Liver (tissue), 9 donors: ENCODE measurements around the gene KTN1. TPM values are rescaled to one million over a fixed set of nuclear protein-coding genes. Genes with fewer than 3 reads are reported as not detected.

Source experiments
- DNase-seq: peaks from one replicate; pipeline ENCODE4 v3.0.0-alpha.2; 2017; ENCODE audit warnings: low spot score
- H3K27ac ChIP-seq, 2 donors: one replicate each; pipeline ENCODE4 v1.7.0; 2013; ENCODE audit warnings: inconsistent platforms in 2 of 2, low read length in 2 of 2, control low read depth in 1 of 2, low read depth in 1 of 2, mild to moderate bottlenecking in 1 of 2
- H3K27me3 ChIP-seq, 4 donors: one replicate each; pipeline versions ENCODE4 v1.6.1 to v1.7.0; 2013; ENCODE audit warnings: low read length in 3 of 4, inconsistent platforms in 1 of 4, mild to moderate bottlenecking in 1 of 4, moderate library complexity in 1 of 4; ENCODE audit not compliant: control insufficient read depth in 4 of 4, insufficient read depth in 4 of 4
- H3K36me3 ChIP-seq, 4 donors: one replicate each; pipeline versions ENCODE4 v1.6.1 to v1.7.0; 2013; ENCODE audit warnings: low read length in 3 of 4, mild to moderate bottlenecking in 3 of 4, low read depth in 1 of 4, moderate library complexity in 1 of 4; ENCODE audit not compliant: control insufficient read depth in 4 of 4, insufficient read depth in 3 of 4
- H3K4me1 ChIP-seq, 4 donors: one replicate each; pipeline versions ENCODE4 v1.6.1 to v1.7.0; 2013; ENCODE audit warnings: low read length in 3 of 4, mild to moderate bottlenecking in 3 of 4, moderate library complexity in 1 of 4; ENCODE audit not compliant: control insufficient read depth in 4 of 4, insufficient read depth in 4 of 4
- H3K4me3 ChIP-seq, 3 donors: one replicate each; pipeline versions ENCODE4 v1.6.1 to v1.7.0; 2013; ENCODE audit warnings: low read length in 3 of 3, control low read depth in 1 of 3, low read depth in 1 of 3, mild to moderate bottlenecking in 1 of 3
- H3K9ac ChIP-seq, 2 donors: one replicate each; pipeline ENCODE4 v1.7.0; 2013; ENCODE audit warnings: low read length in 2 of 2, mild to moderate bottlenecking in 2 of 2, moderate library complexity in 2 of 2, control low read depth in 1 of 2, low read depth in 1 of 2
- H3K9me3 ChIP-seq, 4 donors: one replicate each; pipeline versions ENCODE4 v1.6.1 to v1.7.0; 2013; ENCODE audit warnings: low read length in 3 of 4; ENCODE audit not compliant: control insufficient read depth in 4 of 4
- ATF3 ChIP-seq: IDR thresholded peaks from 2 replicates; pipeline ENCODE4 v1.6.1; 2016; ENCODE audit warnings: antibody characterized with exemption
- EGR1 ChIP-seq, 2 donors: IDR thresholded peaks; 2 replicates each; pipeline ENCODE4 v1.6.1; 2016 to 2018; ENCODE audit warnings: antibody characterized with exemption in 2 of 2, low read depth in 2 of 2
- FOXA1 ChIP-seq: IDR thresholded peaks from 2 replicates; pipeline ENCODE4 v1.6.1; 2016; ENCODE audit warnings: antibody characterized with exemption
- HNF4A ChIP-seq, 2 donors: conservative IDR thresholded peaks; 2 replicates each; pipeline ENCODE4 v1.6.1; 2016; ENCODE audit warnings: antibody characterized with exemption in 2 of 2, mild to moderate bottlenecking in 2 of 2
- HNF4G ChIP-seq: IDR thresholded peaks from 2 replicates; pipeline ENCODE4 v1.6.1; 2016; ENCODE audit warnings: antibody characterized with exemption
- JUND ChIP-seq, 2 donors: IDR thresholded peaks; 2 replicates each; pipeline ENCODE4 v1.6.1; 2016; ENCODE audit warnings: antibody characterized with exemption in 2 of 2
- MAX ChIP-seq: IDR thresholded peaks from 2 replicates; pipeline ENCODE4 v1.6.1; 2016; ENCODE audit warnings: antibody characterized with exemption
- NR2F2 ChIP-seq: IDR thresholded peaks from 2 replicates; pipeline ENCODE4 v1.6.1; 2016; ENCODE audit warnings: antibody characterized with exemption
- RAD21 ChIP-seq, 2 donors: IDR thresholded peaks; 2 replicates each; pipeline ENCODE4 v1.6.1; 2016; ENCODE audit warnings: antibody characterized with exemption in 2 of 2, mild to moderate bottlenecking in 2 of 2
- REST ChIP-seq: IDR thresholded peaks from 2 replicates; pipeline ENCODE4 v1.6.1; 2016; ENCODE audit warnings: antibody characterized with exemption, mild to moderate bottlenecking
- TAF1 ChIP-seq: conservative IDR thresholded peaks from 2 replicates; pipeline ENCODE4 v1.6.1; 2016; ENCODE audit warnings: antibody characterized with exemption, mild to moderate bottlenecking
- YY1 ChIP-seq: IDR thresholded peaks from 2 replicates; pipeline ENCODE4 v1.6.1; 2016; ENCODE audit warnings: antibody characterized with exemption, mild to moderate bottlenecking
- WGBS: extraction: QIAGEN DNeasy Blood & Tissue Kit; methylation state at CpG from one replicate; pipeline ENCODE4 v1.1.7; 2013; 5-methylcytosine and 5-hydroxymethylcytosine counted together
- polyA plus RNA-seq, 2 donors: library from polyadenylated mRNA; stranded (reverse) in 1 of 2; unstranded in 1 of 2; fragments of 200-250 nt in 1 of 2; fragments of >200 nt in 1 of 2; fragmentation: Nextera tagmentation in 1 of 2; extraction: Ambion mirVana in 1 of 2; gene quantifications; one replicate each; pipeline versions ENCODE4 v1.2.1 to v1.2.3, GENCODE V29; 2013 to 2015
- total RNA-seq, 2 donors: library from RNA; depleted of rRNA; stranded (reverse); fragments of >200 nt; gene quantifications; one replicate each; pipeline ENCODE4 v1.2.3, GENCODE V29; 2014
- donor health status: healthy.
- donor health status: healthy.
- donor health status: healthy.
- donor health status: healthy.
- donor health status: healthy.

Gene KTN1
- total and polyA plus RNA-seq, 4 donors = 34.9 to 141 (median 59.6) TPM

- Histone ChIP-seq H3K9ac (no peak overlapping the region), H3K27ac (no peak overlapping the region), H3K27me3 (no peaks in the 10 kb centered on the region), H3K4me1 (no peaks in the 10 kb centered on the region), H3K4me3 (no peak overlapping the region), H3K36me3 (no peaks in the 10 kb centered on the region), H3K9me3 (no peaks in the 10 kb centered on the region)
- DNase-seq = no peak
- 93% methylated on average over 6 of the region's 6 CpGs for WGBS
- TF ChIP-seq HNF4A (conservative IDR thresholded peaks at IDR 0.05) = no peak
- TF ChIP-seq MAX = no peak
- TF ChIP-seq TAF1 = no peak
- TF ChIP-seq YY1 = no peak
- TF ChIP-seq ATF3 = no peak
- no peak for TF ChIP-seq FOXA1
- no peak for TF ChIP-seq EGR1 (IDR thresholded peaks at IDR 0.05; ENCODE audit: low read depth in 2 of 2)
- no peak for TF ChIP-seq HNF4G
- TF ChIP-seq RAD21 (IDR thresholded peaks at IDR 0.05) = no peak
- TF ChIP-seq REST = no peak
Observed at GRCh38 chr14:55702511-55702910, 122.5 kb downstream of the KTN1 start.

GRCh38 chr14:55704654-55705053, 124.6 kb downstream of the KTN1 start:
- no peak overlapping the region for H3K4me3 ChIP-seq
- no peaks in the 10 kb centered on the region for H3K27me3 ChIP-seq
- no peak overlapping the region for H3K27ac ChIP-seq
- H3K9ac ChIP-seq = no peak overlapping the region
- DNase-seq = no peak
- no peaks in the 10 kb centered on the region for H3K9me3 ChIP-seq
- H3K36me3 ChIP-seq = no peaks in the 10 kb centered on the region
- 94% methylated on average over 1 of the region's 1 CpG for WGBS
- H3K4me1 ChIP-seq = no peaks in the 10 kb centered on the region
- TF ChIP-seq NR2F2 = no peak
- TF ChIP-seq ATF3 = no peak
- TF ChIP-seq HNF4A (conservative IDR thresholded peaks at IDR 0.05) = no peak
- TF ChIP-seq REST = no peak
- TF ChIP-seq JUND (IDR thresholded peaks at IDR 0.05) = no peak
